Neural cell (in vitro differentiated cells): Measurements from ENCODE around the gene CPO. TPM values are rescaled to one million over a fixed set of nuclear protein-coding genes. Genes with fewer than 3 reads are reported as not detected.
A peak's percentile ranks its signal among the peaks of the same experiment; 100 is the strongest.

Experiments
- H2AFZ ChIP-seq: fragments of 200-600, 300-800 bp; sonication (generic), shearing (Covaris generic); 2 replicates; pipeline ENCODE4 v1.6.0; 2014; ENCODE audit warnings: low read depth, mild to moderate bottlenecking, antibody characterized with exemption, low read length, moderate library complexity
- H3F3A ChIP-seq: fragments of 200-600 bp; shearing (Covaris generic); 2 replicates; pipeline ENCODE4 v1.6.1; 2016; ENCODE audit warnings: mild to moderate bottlenecking, moderate library complexity, mixed read lengths, antibody characterized with exemption, low read length; ENCODE audit not compliant: insufficient read depth, poor library complexity, severe bottlenecking
- H3K27ac ChIP-seq: fragments of 200-600, 300-800 bp; sonication (generic), shearing (Covaris generic); 2 replicates; pipeline ENCODE4 v1.5.1; 2014; ENCODE audit warnings: mild to moderate bottlenecking, low read length, moderate library complexity
- H3K27me3 ChIP-seq: fragments of 300-800, 200-600 bp; sonication (generic), shearing (Covaris generic); 2 replicates; pipeline ENCODE4 v1.6.0; 2014; ENCODE audit warnings: mild to moderate bottlenecking, low read depth, low read length, moderate library complexity; ENCODE audit not compliant: insufficient read depth
- H3K36me3 ChIP-seq: fragments of 300-800, 200-600 bp; sonication (generic), shearing (Covaris generic); 2 replicates; pipeline ENCODE4 v1.5.1; 2014; ENCODE audit warnings: mild to moderate bottlenecking, antibody characterized with exemption, low read length, moderate library complexity; ENCODE audit not compliant: insufficient read depth
- H3K4me2 ChIP-seq: fragments of 300-800, 200-600 bp; sonication (generic), shearing (Covaris generic); 2 replicates; pipeline ENCODE4 v1.6.0; 2014; ENCODE audit warnings: mild to moderate bottlenecking, low read length
- H3K4me3 ChIP-seq: fragments of 300-800, 200-600 bp; sonication (generic), shearing (Covaris generic); 2 replicates; pipeline ENCODE4 v1.5.1; 2014; ENCODE audit warnings: mild to moderate bottlenecking, low read length, moderate library complexity
- H3K79me2 ChIP-seq: fragments of 200-600 bp; shearing (Covaris generic); replicated peaks from 2 replicates; pipeline ENCODE4 v1.6.0; 2014; ENCODE audit warnings: mild to moderate bottlenecking, low read length, moderate library complexity; ENCODE audit not compliant: insufficient read depth
- H3K9ac ChIP-seq: fragments of 300-800, 200-600 bp; sonication (generic), shearing (Covaris generic); 2 replicates; pipeline ENCODE4 v1.6.1; 2016; ENCODE audit warnings: mild to moderate bottlenecking, low read length, mixed read lengths
- H3K9me2 ChIP-seq: fragments of 200-600 bp; shearing (Covaris generic); 2 replicates; pipeline ENCODE4 v1.6.1; 2016; ENCODE audit warnings: mild to moderate bottlenecking, low read length, mixed read lengths; ENCODE audit not compliant: insufficient read depth
- H3K9me3 ChIP-seq: fragments of 200-600, 300-800 bp; sonication (generic), shearing (Covaris generic); 2 replicates; pipeline ENCODE4 v1.6.1; 2016; ENCODE audit warnings: mild to moderate bottlenecking, mixed run types, low read length, moderate library complexity, mixed read lengths
- H4K20me1 ChIP-seq: fragments of 200-600 bp; shearing (Covaris generic); 2 replicates; pipeline ENCODE4 v1.6.1; 2016; ENCODE audit warnings: mild to moderate bottlenecking, mixed run types; ENCODE audit not compliant: insufficient read depth
- EP300 ChIP-seq: fragments of 450-650 bp; conservative IDR thresholded peaks from 2 replicates; pipeline ENCODE4 v1.6.1; 2014; ENCODE audit warnings: antibody characterized with exemption, mild to moderate bottlenecking, moderate library complexity; ENCODE audit not compliant: poor library complexity, severe bottlenecking
- EZH2 ChIP-seq: fragments of 200-600, 300-800 bp; shearing (Covaris generic), sonication (generic); IDR thresholded peaks from 2 replicates; pipeline ENCODE4 v1.6.1; 2014; ENCODE audit warnings: antibody characterized with exemption, low read length, borderline replicate concordance, mild to moderate bottlenecking; ENCODE audit not compliant: insufficient read depth, poor library complexity, severe bottlenecking
- MXI1 ChIP-seq: fragments of 450-650 bp; conservative IDR thresholded peaks from 2 replicates; pipeline ENCODE4 v1.6.1; 2014; ENCODE audit warnings: antibody characterized with exemption, mild to moderate bottlenecking; ENCODE audit not compliant: poor library complexity, severe bottlenecking
- POLR2AphosphoS5 ChIP-seq: IDR thresholded peaks from 2 replicates; pipeline ENCODE4 v1.6.1; 2012
- RAD21 ChIP-seq: fragments of 450-650 bp; conservative IDR thresholded peaks from 2 replicates; pipeline ENCODE4 v1.6.1; 2014; ENCODE audit warnings: antibody characterized with exemption, mild to moderate bottlenecking, moderate library complexity
- SMC3 ChIP-seq: fragments of 450-650 bp; conservative IDR thresholded peaks from 2 replicates; pipeline ENCODE4 v1.6.1; 2014; ENCODE audit warnings: antibody characterized with exemption, mild to moderate bottlenecking, moderate library complexity; ENCODE audit not compliant: poor library complexity
- TAF1 ChIP-seq: IDR thresholded peaks from 2 replicates; pipeline ENCODE4 v1.6.1; 2012; ENCODE audit warnings: low read depth
- polyA plus RNA-seq: library from polyadenylated mRNA; depleted of rRNA; stranded (reverse); fragments of >200 nt; gene quantifications from 2 replicates; pipeline ENCODE4 v1.2.3, GENCODE V29; 2014
- TF ChIP-seq, protein P1 (sequence below): IDR thresholded peaks from 2 replicates; pipeline ENCODE4 v1.6.1; 2012; ENCODE audit warnings: borderline replicate concordance
- TF ChIP-seq, protein P2 (sequence below): fragments of 450-650 bp; IDR thresholded peaks from 2 replicates; pipeline ENCODE4 v1.5.1; 2014; ENCODE audit warnings: antibody characterized with exemption, mild to moderate bottlenecking, moderate library complexity; ENCODE audit not compliant: poor library complexity, severe bottlenecking

CPO gene
- polyA plus RNA-seq, 1 donor from 2014 or later = 1.2 TPM

DNA sequence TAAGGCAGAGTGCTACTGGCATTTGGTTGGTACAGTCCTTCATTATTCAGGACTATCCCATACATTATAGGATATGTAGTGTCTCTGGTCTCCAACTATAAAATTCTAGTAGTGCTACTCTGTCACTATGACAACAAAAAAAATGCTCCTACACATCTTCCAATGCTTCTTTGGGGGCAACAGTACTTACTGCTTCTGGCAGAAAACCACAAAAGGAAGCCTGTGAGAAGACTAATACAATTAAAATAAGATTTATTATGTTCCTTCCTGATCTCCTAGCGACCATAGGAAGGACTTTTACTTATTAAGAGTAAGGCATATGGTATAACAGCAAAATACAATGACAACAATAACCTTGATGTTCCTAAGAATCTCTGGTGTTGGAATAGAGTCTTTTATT is 48.4 kb upstream of the CPO start:
- H3K9me3 ChIP-seq = no peaks in the 10 kb centered on the region
- no peaks in the 10 kb centered on the region for H3K9me2 ChIP-seq
- H3K27ac ChIP-seq = no peak overlapping the region
- no peak overlapping the region for H3K4me2 ChIP-seq
- H3K4me3 ChIP-seq = no peak overlapping the region
- TF ChIP-seq, protein P1, sequence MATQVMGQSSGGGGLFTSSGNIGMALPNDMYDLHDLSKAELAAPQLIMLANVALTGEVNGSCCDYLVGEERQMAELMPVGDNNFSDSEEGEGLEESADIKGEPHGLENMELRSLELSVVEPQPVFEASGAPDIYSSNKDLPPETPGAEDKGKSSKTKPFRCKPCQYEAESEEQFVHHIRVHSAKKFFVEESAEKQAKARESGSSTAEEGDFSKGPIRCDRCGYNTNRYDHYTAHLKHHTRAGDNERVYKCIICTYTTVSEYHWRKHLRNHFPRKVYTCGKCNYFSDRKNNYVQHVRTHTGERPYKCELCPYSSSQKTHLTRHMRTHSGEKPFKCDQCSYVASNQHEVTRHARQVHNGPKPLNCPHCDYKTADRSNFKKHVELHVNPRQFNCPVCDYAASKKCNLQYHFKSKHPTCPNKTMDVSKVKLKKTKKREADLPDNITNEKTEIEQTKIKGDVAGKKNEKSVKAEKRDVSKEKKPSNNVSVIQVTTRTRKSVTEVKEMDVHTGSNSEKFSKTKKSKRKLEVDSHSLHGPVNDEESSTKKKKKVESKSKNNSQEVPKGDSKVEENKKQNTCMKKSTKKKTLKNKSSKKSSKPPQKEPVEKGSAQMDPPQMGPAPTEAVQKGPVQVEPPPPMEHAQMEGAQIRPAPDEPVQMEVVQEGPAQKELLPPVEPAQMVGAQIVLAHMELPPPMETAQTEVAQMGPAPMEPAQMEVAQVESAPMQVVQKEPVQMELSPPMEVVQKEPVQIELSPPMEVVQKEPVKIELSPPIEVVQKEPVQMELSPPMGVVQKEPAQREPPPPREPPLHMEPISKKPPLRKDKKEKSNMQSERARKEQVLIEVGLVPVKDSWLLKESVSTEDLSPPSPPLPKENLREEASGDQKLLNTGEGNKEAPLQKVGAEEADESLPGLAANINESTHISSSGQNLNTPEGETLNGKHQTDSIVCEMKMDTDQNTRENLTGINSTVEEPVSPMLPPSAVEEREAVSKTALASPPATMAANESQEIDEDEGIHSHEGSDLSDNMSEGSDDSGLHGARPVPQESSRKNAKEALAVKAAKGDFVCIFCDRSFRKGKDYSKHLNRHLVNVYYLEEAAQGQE = no peak
- TF ChIP-seq, protein P2, sequence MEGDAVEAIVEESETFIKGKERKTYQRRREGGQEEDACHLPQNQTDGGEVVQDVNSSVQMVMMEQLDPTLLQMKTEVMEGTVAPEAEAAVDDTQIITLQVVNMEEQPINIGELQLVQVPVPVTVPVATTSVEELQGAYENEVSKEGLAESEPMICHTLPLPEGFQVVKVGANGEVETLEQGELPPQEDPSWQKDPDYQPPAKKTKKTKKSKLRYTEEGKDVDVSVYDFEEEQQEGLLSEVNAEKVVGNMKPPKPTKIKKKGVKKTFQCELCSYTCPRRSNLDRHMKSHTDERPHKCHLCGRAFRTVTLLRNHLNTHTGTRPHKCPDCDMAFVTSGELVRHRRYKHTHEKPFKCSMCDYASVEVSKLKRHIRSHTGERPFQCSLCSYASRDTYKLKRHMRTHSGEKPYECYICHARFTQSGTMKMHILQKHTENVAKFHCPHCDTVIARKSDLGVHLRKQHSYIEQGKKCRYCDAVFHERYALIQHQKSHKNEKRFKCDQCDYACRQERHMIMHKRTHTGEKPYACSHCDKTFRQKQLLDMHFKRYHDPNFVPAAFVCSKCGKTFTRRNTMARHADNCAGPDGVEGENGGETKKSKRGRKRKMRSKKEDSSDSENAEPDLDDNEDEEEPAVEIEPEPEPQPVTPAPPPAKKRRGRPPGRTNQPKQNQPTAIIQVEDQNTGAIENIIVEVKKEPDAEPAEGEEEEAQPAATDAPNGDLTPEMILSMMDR = no peak
- no peak for TF ChIP-seq RAD21
- TF ChIP-seq MXI1 = no peak
- no peak for TF ChIP-seq SMC3
- no peak for TF ChIP-seq POLR2AphosphoS5
- no peak for TF ChIP-seq TAF1
- no peak overlapping the region for H3K9ac ChIP-seq
- H3F3A ChIP-seq = no peaks in the 10 kb centered on the region
- no peaks in the 10 kb centered on the region for H3K79me2 ChIP-seq
- H3K27me3 ChIP-seq = no peaks in the 10 kb centered on the region
- H3K36me3 ChIP-seq = no peaks in the 10 kb centered on the region
- no peaks in the 10 kb centered on the region for H4K20me1 ChIP-seq
- H2AFZ ChIP-seq = no peak overlapping the region

DNA sequence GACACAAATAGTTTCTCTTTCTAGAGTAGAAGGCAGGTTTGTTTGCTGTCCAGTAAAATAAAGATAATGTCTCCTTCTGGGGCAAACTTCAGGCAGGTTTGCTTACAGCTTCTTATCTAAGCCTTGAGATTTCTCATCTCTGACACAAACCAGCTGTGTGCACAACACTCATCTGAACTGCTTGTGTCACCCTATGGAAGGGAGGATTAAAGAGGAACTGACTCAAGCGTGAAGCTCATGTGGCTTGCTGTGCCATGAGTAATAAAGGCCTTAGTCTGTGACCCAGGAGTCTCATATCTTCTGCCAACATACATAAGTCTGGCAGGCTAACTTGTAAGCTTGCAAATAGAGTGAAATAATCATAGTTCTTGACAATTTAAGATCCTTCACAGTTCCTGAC is 24.2 kb upstream of the CPO start:
- Histone ChIP-seq H3K79me2 (no peaks in the 10 kb centered on the region), H3K4me3 (no peak overlapping the region), H3K9me2 (no peaks in the 10 kb centered on the region), H2AFZ (no peak overlapping the region), H3K27me3 (no peaks in the 10 kb centered on the region), H3K4me2 (no peak overlapping the region), H3F3A (no peaks in the 10 kb centered on the region), H3K36me3 (no peaks in the 10 kb centered on the region), H4K20me1 (no peaks in the 10 kb centered on the region), H3K27ac (no peak overlapping the region), H3K9me3 (no peaks in the 10 kb centered on the region), H3K9ac (no peak overlapping the region)
- TF ChIP-seq POLR2AphosphoS5 = no peak
- no peak for TF ChIP-seq EZH2
- TF ChIP-seq MXI1 = no peak

DNA sequence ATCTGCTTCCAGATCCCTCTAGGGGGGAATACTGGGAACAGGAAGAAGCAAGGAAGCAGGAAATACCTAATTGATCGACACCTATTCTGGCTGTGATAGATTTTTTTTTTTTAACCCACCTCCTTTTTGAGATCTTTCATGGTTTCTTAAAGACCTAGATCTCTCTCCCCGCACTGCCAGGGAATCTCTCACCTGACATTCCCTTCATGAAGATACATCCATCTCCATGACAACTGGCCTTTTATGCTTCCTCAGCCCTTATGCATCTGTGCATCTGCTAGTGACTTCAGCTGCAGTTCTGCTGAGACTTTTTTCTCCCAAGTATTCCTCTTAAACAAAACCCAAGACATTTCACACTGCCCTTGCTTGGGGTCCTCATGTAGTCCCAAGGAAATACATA is 21.1 kb upstream of the CPO start:
- Histone ChIP-seq H3K4me2 (peak overlapping the region; percentile 16), H3K4me3 (peak overlapping the region; percentile 35), H3K27ac (peak overlapping the region; percentile 69), H3K9me2 (no peaks in the 10 kb centered on the region), H3F3A (no peaks in the 10 kb centered on the region), H3K79me2 (no peaks in the 10 kb centered on the region), H4K20me1 (no peaks in the 10 kb centered on the region), H3K9ac (peak overlapping the region; percentile 36), H3K27me3 (no peaks in the 10 kb centered on the region), H3K36me3 (no peaks in the 10 kb centered on the region), H3K9me3 (no peaks in the 10 kb centered on the region), H2AFZ (peak overlapping the region; percentile 5)
- TF ChIP-seq EP300 (peak; percentile 61), SMC3 (peak; percentile 24), POLR2AphosphoS5 (peak; percentile 19), MXI1 (no peak), TAF1 (no peak), EZH2 (no peak), RAD21 (peak; percentile 23)
- TF ChIP-seq, protein P1 = peak; percentile 16
- TF ChIP-seq, protein P2 = peak; percentile 9
